Esophagus squamous epithelium (tissue), 5 donors: ENCODE measurements around the gene KRT80. TPM values are rescaled to one million over a fixed set of nuclear protein-coding genes. Genes with fewer than 3 reads are reported as not detected.

Experiments used
- DNase-seq: peaks from one replicate; lab custom pipeline; 2025; lab: John Stamatoyannopoulos, UW
- H3K27ac ChIP-seq, 4 donors: fragments of 200-600 bp; sonication (generic); one replicate each; pipeline ENCODE4 v1.5.1; 2016 to 2019; ENCODE audit warnings: mild to moderate bottlenecking in 1 of 4
- H3K27me3 ChIP-seq, 4 donors: fragments of 200-600 bp; sonication (generic); 1 replicate in 3 of 4; 2 replicates in 1 of 4; pipeline versions ENCODE4 v1.5.1 to v1.6.0; 2017 to 2021; ENCODE audit warnings: antibody characterized with exemption in 1 of 4
- H3K36me3 ChIP-seq, 3 donors: fragments of 200-600 bp; sonication (generic); one replicate each; pipeline ENCODE4 v1.5.1; 2016 to 2019
- H3K4me1 ChIP-seq, 3 donors: fragments of 200-600 bp; sonication (generic); one replicate each; pipeline ENCODE4 v1.5.1; 2017 to 2019
- H3K4me3 ChIP-seq, 4 donors: fragments of 200-600 bp; sonication (generic); 1 replicate in 3 of 4; 2 replicates in 1 of 4; pipeline ENCODE4 v1.5.1; 2016 to 2019; ENCODE audit warnings: mild to moderate bottlenecking in 2 of 4, moderate library complexity in 1 of 4
- H3K9me3 ChIP-seq, 3 donors: fragments of 200-600 bp; sonication (generic); one replicate each; pipeline ENCODE4 v1.5.1; 2016 to 2019
- POLR2A ChIP-seq, 4 donors: fragments of 450-650 bp; IDR thresholded peaks; one replicate each; pipeline ENCODE4 v1.6.1; 2017; ENCODE audit warnings: antibody characterized with exemption in 4 of 4, mild to moderate bottlenecking in 4 of 4, moderate library complexity in 3 of 4
- WGBS, 2 donors: methylation state at CpG; one replicate each; pipeline ENCODE4 v1.1.5; 2018; 5-methylcytosine and 5-hydroxymethylcytosine counted together
- intact Hi-C: fragments of 100-400 bp; cut with DNase I; formaldehyde crosslinking; loops from one replicate; pipeline ENCODE4 v1.15.0; 2022
- total RNA-seq, 4 donors: library from RNA; depleted of rRNA; stranded (reverse); fragments of >200 nt; gene quantifications; one replicate each; pipeline ENCODE4 v1.1.0, GENCODE V29; 2016
- TF ChIP-seq, protein P1 (sequence below), 6 experiments: fragments of 450-650 bp in 4 of 6; fragments of 200-600 bp in 2 of 6; sonication (generic) in 2 of 6; IDR thresholded peaks; one replicate each; pipeline ENCODE4 v1.5.1; 2016 to 2019; ENCODE audit warnings: antibody characterized with exemption in 6 of 6, mild to moderate bottlenecking in 4 of 6, moderate library complexity in 4 of 6
- donor health status: DM: yes; HTN: yes; CAD: no.

Gene KRT80
- total RNA-seq, 4 donors from 2014 or later = 11.4 to 39.6 (median 16.5) TPM

- Histone ChIP-seq H3K27me3 (peaks cover 0 to 18% (median 0%) of the 10 kb centered on the region in 4 donors), H3K4me1 (peaks cover 9 to 59% (median 16%) of the 10 kb centered on the region in 3 donors), H3K36me3 (no peaks in the 10 kb centered on the region), H3K9me3 (no peaks in the 10 kb centered on the region), H3K4me3 (no peak overlapping the region), H3K27ac (no peak overlapping the region)
- 91 to 95% methylated on average over 3 to 4 of the region's 4 CpGs for whole genome bisulfite sequencing, 2 donors
- no peak for DNase-seq
- intact Hi-C loops = no loop called here
- TF ChIP-seq, protein P1, sequence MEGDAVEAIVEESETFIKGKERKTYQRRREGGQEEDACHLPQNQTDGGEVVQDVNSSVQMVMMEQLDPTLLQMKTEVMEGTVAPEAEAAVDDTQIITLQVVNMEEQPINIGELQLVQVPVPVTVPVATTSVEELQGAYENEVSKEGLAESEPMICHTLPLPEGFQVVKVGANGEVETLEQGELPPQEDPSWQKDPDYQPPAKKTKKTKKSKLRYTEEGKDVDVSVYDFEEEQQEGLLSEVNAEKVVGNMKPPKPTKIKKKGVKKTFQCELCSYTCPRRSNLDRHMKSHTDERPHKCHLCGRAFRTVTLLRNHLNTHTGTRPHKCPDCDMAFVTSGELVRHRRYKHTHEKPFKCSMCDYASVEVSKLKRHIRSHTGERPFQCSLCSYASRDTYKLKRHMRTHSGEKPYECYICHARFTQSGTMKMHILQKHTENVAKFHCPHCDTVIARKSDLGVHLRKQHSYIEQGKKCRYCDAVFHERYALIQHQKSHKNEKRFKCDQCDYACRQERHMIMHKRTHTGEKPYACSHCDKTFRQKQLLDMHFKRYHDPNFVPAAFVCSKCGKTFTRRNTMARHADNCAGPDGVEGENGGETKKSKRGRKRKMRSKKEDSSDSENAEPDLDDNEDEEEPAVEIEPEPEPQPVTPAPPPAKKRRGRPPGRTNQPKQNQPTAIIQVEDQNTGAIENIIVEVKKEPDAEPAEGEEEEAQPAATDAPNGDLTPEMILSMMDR (IDR thresholded peaks at IDR 0.05) = no peak
- TF ChIP-seq POLR2A (IDR thresholded peaks at IDR 0.05) = no peak
Observed at GRCh38 chr12:52238207-52238840, 46.5 kb upstream of the KRT80 start.

GRCh38 chr12:52236386-52237050 lies 44.7 kb upstream of the KRT80 start:
- WGBS, 2 donors = 100% methylated on average over 1 to 2 of the region's 3 CpGs
- Histone ChIP-seq H3K27ac (peak overlapping the region in 1 of 4 donors; percentile 37), H3K4me3 (no peak overlapping the region), H3K36me3 (no peaks in the 10 kb centered on the region), H3K27me3 (peaks cover 0 to 36% (median 0%) of the 10 kb centered on the region in 4 donors), H3K9me3 (no peaks in the 10 kb centered on the region), H3K4me1 (peaks cover 19 to 67% (median 28%) of the 10 kb centered on the region in 3 donors)
- TF ChIP-seq, protein P1 (IDR thresholded peaks at IDR 0.05) = no peak
- TF ChIP-seq POLR2A (IDR thresholded peaks at IDR 0.05) = no peak
- DNase-seq = no peak
- intact Hi-C loops = no loop called here

GRCh38 chr12:52235822-52236361 lies 44.1 kb upstream of the KRT80 start:
- H3K9me3 ChIP-seq = no peaks in the 10 kb centered on the region
- H3K27ac ChIP-seq = peak overlapping the region in 3 of 4 donors; percentile 29 to 58 (median 37)
- intact Hi-C loops = no loop called here
- WGBS, 2 donors = 56 to 63% methylated on average over 2 to 4 of the region's 4 CpGs
- H3K27me3 ChIP-seq = peaks cover 0 to 41% (median 0%) of the 10 kb centered on the region in 4 donors
- H3K4me1 ChIP-seq = peaks cover 23 to 73% (median 28%) of the 10 kb centered on the region in 3 donors
- no peaks in the 10 kb centered on the region for H3K36me3 ChIP-seq
- DNase-seq = no peak
- no peak for TF ChIP-seq POLR2A (IDR thresholded peaks at IDR 0.05)
- TF ChIP-seq, protein P1 (IDR thresholded peaks at IDR 0.05) = no peak
- H3K4me3 ChIP-seq = peak overlapping the region in 1 of 4 donors; percentile 5

GRCh38 chr12:52235001-52235764 lies 43.4 kb upstream of the KRT80 start:
- H3K4me1 ChIP-seq = peaks cover 28 to 80% (median 30%) of the 10 kb centered on the region in 3 donors
- no peaks in the 10 kb centered on the region for H3K9me3 ChIP-seq
- peak overlapping the region in 1 of 4 donors; percentile 56 for H3K4me3 ChIP-seq
- TF ChIP-seq, protein P1 (IDR thresholded peaks at IDR 0.05) = no peak
- TF ChIP-seq POLR2A (IDR thresholded peaks at IDR 0.05) = no peak
- DNase-seq = no peak
- intact Hi-C loops = no loop called here
- 80 to 94% methylated on average over 2 to 11 of the region's 15 CpGs for WGBS, 2 donors
- peak overlapping the region in 3 of 4 donors; percentile 37 to 62 (median 58) for H3K27ac ChIP-seq
- no peaks in the 10 kb centered on the region for H3K36me3 ChIP-seq
- peaks cover 0 to 46% (median 0%) of the 10 kb centered on the region in 4 donors for H3K27me3 ChIP-seq
